ENCODE data around the gene SLC17A3. TPM values are rescaled to one million over a fixed set of nuclear protein-coding genes. Genes with fewer than 3 reads are reported as not detected.

The SLC17A3 gene
- total and polyA plus RNA-seq, 2 donors (not counting 3 experiments of a cell fraction or from before 2014, with no cell fraction given) = not detected

DNA sequence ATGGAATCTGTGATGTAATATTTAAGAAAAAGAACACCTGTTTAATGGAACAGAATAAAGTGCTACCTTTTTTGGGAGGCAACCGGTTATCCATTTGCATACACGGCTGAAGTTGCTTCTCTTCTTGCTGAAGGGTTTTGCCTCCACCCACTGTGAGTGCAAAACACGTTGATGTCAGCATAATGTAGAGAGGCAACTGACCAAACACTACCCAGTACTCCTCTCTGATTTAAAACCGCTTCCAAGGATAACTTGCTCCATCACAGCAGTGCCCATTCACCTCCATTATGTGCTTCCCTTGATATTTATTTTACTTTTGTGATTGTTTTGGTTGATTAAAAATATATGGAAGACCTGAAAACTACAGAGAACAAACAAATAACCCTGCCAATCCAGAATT, 43.6 kb downstream of the SLC17A3 start:
- FAIRE-seq (no peak), DNase-seq (ENCODE audit: low read depth, low spot score) (no peak)
- Histone ChIP-seq H3K36me3 (ENCODE audit: control insufficient read depth in 2 of 2, extremely low read depth in 1 of 2, insufficient read depth in 2 of 2, low read length in 2 of 2) (no peaks in the 10 kb centered on the region), H4K20me1 (replicated peaks; ENCODE audit: control insufficient read depth, extremely low read depth, insufficient read depth, low read length) (no peaks in the 10 kb centered on the region), H3K9me1 (replicated peaks; ENCODE audit: control insufficient read depth, extremely low read depth, insufficient read depth, low read length) (no peaks in the 10 kb centered on the region), H3K4me3 (replicated peaks in 1 of 3; ENCODE audit: insufficient read depth in 1 of 3, low read depth in 1 of 3, low read length in 3 of 3) (no peak overlapping the region), H3K9ac (replicated peaks; ENCODE audit: extremely low read depth, insufficient read depth, low read length) (no peak overlapping the region), H3K27me3 (ENCODE audit: control insufficient read depth in 2 of 2, insufficient read depth in 2 of 2, low read length in 2 of 2) (peaks cover 0 to 2% of the 10 kb centered on the region in 2 experiments), H3K27ac (ENCODE audit: insufficient read depth, low read depth, low read length) (no peak overlapping the region), H3K4me1 (ENCODE audit: control insufficient read depth, extremely low read depth, insufficient read depth, low read length) (no peaks in the 10 kb centered on the region), H3K4me2 (ENCODE audit: insufficient read depth, low read length) (no peak overlapping the region), H3K79me2 (ENCODE audit: control insufficient read depth, insufficient read depth, low read length) (no peaks in the 10 kb centered on the region), H2AFZ (ENCODE audit: low read depth, low read length) (no peak overlapping the region), H3K9me3 (replicated peaks; ENCODE audit: control insufficient read depth, insufficient read depth, low read length) (no peaks in the 10 kb centered on the region)
- CTCF ChIA-PET = no interaction called here
- intact Hi-C loops (cut with micrococcal nuclease) = no loop called here
- POLR2A ChIA-PET = no interaction called here
- dilution Hi-C loops (cut with MboI; ENCODE audit: extremely low pct_ligation_motif_present, low sequenced_read_pairs) = no loop called here
- BruUV-seq (replicated peaks) = no TSS peak
- TF ChIP-seq POLR2AphosphoS5 (IDR thresholded peaks at IDR 0.05; ENCODE audit: insufficient read depth, low read depth, low read length) (no peak), EZH2 (IDR thresholded peaks at IDR 0.05; ENCODE audit: borderline replicate concordance, low read depth, low read length, severe bottlenecking) (no peak), GATA2 (IDR thresholded peaks at IDR 0.05; ENCODE audit: insufficient read depth, insufficient read length, low read depth, low read length) (no peak), MAX (IDR thresholded peaks at IDR 0.05; ENCODE audit: insufficient read depth, insufficient read length) (no peak), FOS (IDR thresholded peaks at IDR 0.05; ENCODE audit: borderline replicate concordance, insufficient read depth, low read length) (no peak), MYC (IDR thresholded peaks at IDR 0.05; ENCODE audit: low read depth, low read length) (no peak), POLR2A (IDR thresholded peaks at IDR 0.05; ENCODE audit: low read depth, low read length) (no peak), JUN (IDR thresholded peaks at IDR 0.05; ENCODE audit: borderline replicate concordance, insufficient read depth, insufficient read length, low read depth) (no peak)
- TF ChIP-seq, protein P1, sequence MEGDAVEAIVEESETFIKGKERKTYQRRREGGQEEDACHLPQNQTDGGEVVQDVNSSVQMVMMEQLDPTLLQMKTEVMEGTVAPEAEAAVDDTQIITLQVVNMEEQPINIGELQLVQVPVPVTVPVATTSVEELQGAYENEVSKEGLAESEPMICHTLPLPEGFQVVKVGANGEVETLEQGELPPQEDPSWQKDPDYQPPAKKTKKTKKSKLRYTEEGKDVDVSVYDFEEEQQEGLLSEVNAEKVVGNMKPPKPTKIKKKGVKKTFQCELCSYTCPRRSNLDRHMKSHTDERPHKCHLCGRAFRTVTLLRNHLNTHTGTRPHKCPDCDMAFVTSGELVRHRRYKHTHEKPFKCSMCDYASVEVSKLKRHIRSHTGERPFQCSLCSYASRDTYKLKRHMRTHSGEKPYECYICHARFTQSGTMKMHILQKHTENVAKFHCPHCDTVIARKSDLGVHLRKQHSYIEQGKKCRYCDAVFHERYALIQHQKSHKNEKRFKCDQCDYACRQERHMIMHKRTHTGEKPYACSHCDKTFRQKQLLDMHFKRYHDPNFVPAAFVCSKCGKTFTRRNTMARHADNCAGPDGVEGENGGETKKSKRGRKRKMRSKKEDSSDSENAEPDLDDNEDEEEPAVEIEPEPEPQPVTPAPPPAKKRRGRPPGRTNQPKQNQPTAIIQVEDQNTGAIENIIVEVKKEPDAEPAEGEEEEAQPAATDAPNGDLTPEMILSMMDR (IDR thresholded peaks at IDR 0.05; ENCODE audit: extremely low read depth in 1 of 2, insufficient read depth in 1 of 2, low read depth in 1 of 2, low read length in 2 of 2) = no peak
